ENCODE measurements around the gene EDIL3.

GRCh38 chr5:84231433-84231832 is 153.2 kb downstream of the EDIL3 start:
- TF ChIP-seq ZC3H4 (CRISPR knock-in tag; IDR thresholded peaks at IDR 0.05; ENCODE audit: borderline replicate concordance) (no peak), CC2D1A (CRISPR knock-in tag; IDR thresholded peaks at IDR 0.05) (no peak), ZBTB25 (CRISPR knock-in tag; IDR thresholded peaks at IDR 0.05) (no peak), ZNF776 (CRISPR knock-in tag; IDR thresholded peaks at IDR 0.05) (no peak), SALL1 (CRISPR knock-in tag; IDR thresholded peaks at IDR 0.05) (no peak), PHF20 (CRISPR knock-in tag; IDR thresholded peaks at IDR 0.05) (no peak)

All from HepG2 (cell line).